ENCODE data around the gene STAT3. TPM values are rescaled to one million over a fixed set of nuclear protein-coding genes. Genes with fewer than 3 reads are reported as not detected.

The STAT3 gene
- total and polyA plus RNA-seq, 2 donors (not counting 3 experiments of a cell fraction or from before 2014, with no cell fraction given) = 59.1 to 124 TPM

- Histone ChIP-seq H2AFZ (ENCODE audit: low read depth, low read length) (no peak overlapping the region), H4K20me1 (replicated peaks; ENCODE audit: control insufficient read depth, extremely low read depth, insufficient read depth, low read length) (no peaks in the 10 kb centered on the region), H3K4me1 (ENCODE audit: control insufficient read depth, extremely low read depth, insufficient read depth, low read length) (peaks cover 37% of the 10 kb centered on the region), H3K4me3 (replicated peaks in 1 of 3; ENCODE audit: insufficient read depth in 1 of 3, low read depth in 1 of 3, low read length in 3 of 3) (no peak overlapping the region), H3K9me3 (replicated peaks; ENCODE audit: control insufficient read depth, insufficient read depth, low read length) (no peaks in the 10 kb centered on the region), H3K36me3 (ENCODE audit: control insufficient read depth in 2 of 2, extremely low read depth in 1 of 2, insufficient read depth in 2 of 2, low read length in 2 of 2) (peaks cover 7 to 11% of the 10 kb centered on the region in 2 experiments), H3K27ac (ENCODE audit: insufficient read depth, low read depth, low read length) (no peak overlapping the region), H3K9me1 (replicated peaks; ENCODE audit: control insufficient read depth, extremely low read depth, insufficient read depth, low read length) (no peaks in the 10 kb centered on the region), H3K27me3 (ENCODE audit: control insufficient read depth in 2 of 2, insufficient read depth in 2 of 2, low read length in 2 of 2) (no peaks in the 10 kb centered on the region), H3K4me2 (ENCODE audit: insufficient read depth, low read length) (no peak overlapping the region), H3K9ac (replicated peaks; ENCODE audit: extremely low read depth, insufficient read depth, low read length) (no peak overlapping the region), H3K79me2 (ENCODE audit: control insufficient read depth, insufficient read depth, low read length) (no peaks in the 10 kb centered on the region)
- CTCF ChIA-PET = interaction anchor here (0.6 to 15.7 kb wide), 32 partner anchors 9 to 348 kb away, joined by 3 to 190 read pairs (median 4); partner anchors contain the start of genes CAVIN1 and STAT3
- TF ChIP-seq POLR2AphosphoS5 (IDR thresholded peaks at IDR 0.05; ENCODE audit: insufficient read depth, low read depth, low read length) (no peak), MAX (IDR thresholded peaks at IDR 0.05; ENCODE audit: insufficient read depth, insufficient read length) (no peak), JUN (IDR thresholded peaks at IDR 0.05; ENCODE audit: borderline replicate concordance, insufficient read depth, insufficient read length, low read depth) (no peak), FOS (IDR thresholded peaks at IDR 0.05; ENCODE audit: borderline replicate concordance, insufficient read depth, low read length) (no peak), EZH2 (IDR thresholded peaks at IDR 0.05; ENCODE audit: borderline replicate concordance, low read depth, low read length, severe bottlenecking) (no peak), CTCF (IDR thresholded peaks at IDR 0.05; ENCODE audit: extremely low read depth in 1 of 2, insufficient read depth in 1 of 2, low read depth in 1 of 2, low read length in 2 of 2) (no peak), MYC (IDR thresholded peaks at IDR 0.05; ENCODE audit: low read depth, low read length) (no peak), GATA2 (IDR thresholded peaks at IDR 0.05; ENCODE audit: insufficient read depth, insufficient read length, low read depth, low read length) (no peak), POLR2A (IDR thresholded peaks at IDR 0.05; ENCODE audit: low read depth, low read length) (no peak)
- BruUV-seq (replicated peaks) = no TSS peak
- DNase-seq (ENCODE audit: low read depth, low spot score) = no peak
- FAIRE-seq = no peak
- intact Hi-C loops (cut with micrococcal nuclease) = loop anchor here (1.0 to 2.0 kb wide), 2 partner anchors 89 to 205 kb away; no protein-coding TSS in a partner anchor
- dilution Hi-C loops (cut with MboI; ENCODE audit: extremely low pct_ligation_motif_present, low sequenced_read_pairs) = no loop called here
- POLR2A ChIA-PET = interaction anchor here (0.7 to 1.0 kb wide), 3 partner anchors 111 to 208 kb away, joined by 3 to 5 read pairs (median 4); partner anchors contain the start of gene CAVIN1
These were observed 76.3 kb downstream of the STAT3 start for GRCh38 chr17:42312035-42312284.
